GM21381 (cell line): ENCODE measurements around the gene PRDX2.

Experiments used
- ATAC-seq: cut with Tn5 transposase; IDR thresholded peaks from one replicate; pipeline ENCODE4 v1.9.1; 2021; ENCODE audit warnings: mild to moderate bottlenecking, moderate library complexity; ENCODE audit not compliant: unreplicated experiment

Gene PRDX2

DNA sequence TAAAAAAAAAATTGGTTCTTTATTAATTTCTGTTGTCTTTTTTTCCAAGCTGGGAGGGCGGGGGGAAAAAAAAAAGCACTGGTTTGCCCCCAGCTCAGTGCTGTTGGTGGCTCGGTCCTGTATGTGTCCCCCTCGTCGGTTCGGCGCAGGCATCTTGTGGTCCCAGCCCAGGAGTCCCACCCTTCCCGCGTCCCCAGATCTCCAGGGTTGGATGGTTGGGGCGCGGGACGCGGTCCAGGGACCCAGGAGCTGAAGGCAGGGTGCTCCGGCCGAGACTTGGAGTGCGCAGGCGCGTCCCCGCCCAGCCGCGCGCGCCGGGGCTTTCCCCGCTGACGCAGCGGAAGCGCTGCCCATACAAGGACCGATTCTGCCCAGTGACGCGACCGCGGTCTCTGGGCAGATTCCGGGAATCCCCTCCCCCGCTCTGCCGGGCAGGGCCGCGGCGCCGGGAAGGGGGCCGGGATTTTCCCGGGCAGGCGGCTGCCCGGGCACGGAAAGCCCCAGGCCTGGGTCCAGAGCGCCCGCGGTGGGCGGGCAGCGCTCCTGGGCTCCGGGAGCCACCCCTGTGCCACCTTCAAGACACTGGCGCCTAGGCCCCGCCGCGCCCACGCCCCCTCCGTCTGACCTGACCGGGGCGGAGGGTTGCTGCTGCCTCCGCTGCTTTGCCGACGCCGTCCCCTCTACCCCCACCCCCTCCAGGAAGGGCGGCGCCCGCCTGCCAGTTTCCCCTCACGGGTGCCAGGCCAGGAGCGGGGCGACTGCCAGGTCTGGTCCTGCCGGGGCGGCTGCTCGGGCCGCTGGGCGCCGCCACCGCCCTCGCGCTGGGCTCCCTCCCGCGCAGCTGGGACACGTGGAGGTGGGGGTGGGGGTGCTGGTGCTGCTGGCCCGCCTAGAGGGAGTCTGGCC is 8.1 kb downstream of the PRDX2 start:
- ATAC-seq: peak; percentile 29

DNA sequence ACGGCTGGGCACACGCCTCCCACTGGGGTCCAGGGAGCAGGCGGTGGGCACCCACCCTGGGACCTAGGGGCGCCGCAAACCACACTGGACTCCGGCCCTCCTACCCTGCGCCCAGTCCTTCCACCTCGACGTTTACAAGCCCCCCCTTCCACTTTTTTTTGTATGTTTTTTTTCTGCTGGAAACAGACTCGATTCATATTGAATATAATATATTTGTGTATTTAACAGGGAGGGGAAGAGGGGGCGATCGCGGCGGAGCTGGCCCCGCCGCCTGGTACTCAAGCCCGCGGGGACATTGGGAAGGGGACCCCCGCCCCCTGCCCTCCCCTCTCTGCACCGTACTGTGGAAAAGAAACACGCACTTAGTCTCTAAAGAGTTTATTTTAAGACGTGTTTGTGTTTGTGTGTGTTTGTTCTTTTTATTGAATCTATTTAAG is 8.7 kb downstream of the PRDX2 start:
- ATAC-seq: no peak

DNA sequence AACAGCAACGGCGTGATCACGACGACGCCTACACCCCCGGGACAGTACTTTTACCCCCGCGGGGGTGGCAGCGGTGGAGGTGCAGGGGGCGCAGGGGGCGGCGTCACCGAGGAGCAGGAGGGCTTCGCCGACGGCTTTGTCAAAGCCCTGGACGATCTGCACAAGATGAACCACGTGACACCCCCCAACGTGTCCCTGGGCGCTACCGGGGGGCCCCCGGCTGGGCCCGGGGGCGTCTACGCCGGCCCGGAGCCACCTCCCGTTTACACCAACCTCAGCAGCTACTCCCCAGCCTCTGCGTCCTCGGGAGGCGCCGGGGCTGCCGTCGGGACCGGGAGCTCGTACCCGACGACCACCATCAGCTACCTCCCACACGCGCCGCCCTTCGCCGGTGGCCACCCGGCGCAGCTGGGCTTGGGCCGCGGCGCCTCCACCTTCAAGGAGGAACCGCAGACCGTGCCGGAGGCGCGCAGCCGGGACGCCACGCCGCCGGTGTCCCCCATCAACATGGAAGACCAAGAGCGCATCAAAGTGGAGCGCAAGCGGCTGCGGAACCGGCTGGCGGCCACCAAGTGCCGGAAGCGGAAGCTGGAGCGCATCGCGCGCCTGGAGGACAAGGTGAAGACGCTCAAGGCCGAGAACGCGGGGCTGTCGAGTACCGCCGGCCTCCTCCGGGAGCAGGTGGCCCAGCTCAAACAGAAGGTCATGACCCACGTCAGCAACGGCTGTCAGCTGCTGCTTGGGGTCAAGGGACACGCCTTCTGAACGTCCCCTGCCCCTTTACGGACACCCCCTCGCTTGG is 9.3 kb downstream of the PRDX2 start:
- ATAC-seq: no peak

DNA sequence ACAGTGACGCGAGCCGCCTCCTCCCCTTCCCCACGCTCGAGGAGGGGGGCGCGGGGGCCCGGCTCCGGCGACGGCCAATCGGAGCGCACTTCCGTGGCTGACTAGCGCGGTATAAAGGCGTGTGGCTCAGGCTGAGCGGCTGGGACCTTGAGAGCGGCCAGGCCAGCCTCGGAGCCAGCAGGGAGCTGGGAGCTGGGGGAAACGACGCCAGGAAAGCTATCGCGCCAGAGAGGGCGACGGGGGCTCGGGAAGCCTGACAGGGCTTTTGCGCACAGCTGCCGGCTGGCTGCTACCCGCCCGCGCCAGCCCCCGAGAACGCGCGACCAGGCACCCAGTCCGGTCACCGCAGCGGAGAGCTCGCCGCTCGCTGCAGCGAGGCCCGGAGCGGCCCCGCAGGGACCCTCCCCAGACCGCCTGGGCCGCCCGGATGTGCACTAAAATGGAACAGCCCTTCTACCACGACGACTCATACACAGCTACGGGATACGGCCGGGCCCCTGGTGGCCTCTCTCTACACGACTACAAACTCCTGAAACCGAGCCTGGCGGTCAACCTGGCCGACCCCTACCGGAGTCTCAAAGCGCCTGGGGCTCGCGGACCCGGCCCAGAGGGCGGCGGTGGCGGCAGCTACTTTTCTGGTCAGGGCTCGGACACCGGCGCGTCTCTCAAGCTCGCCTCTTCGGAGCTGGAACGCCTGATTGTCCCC is 10.1 kb downstream of the PRDX2 start, which contains the start of gene JUNB:
TSS of gene JUNB (plus strand) at position 142 of the 706 bp plus-strand sequence. CDS start at position 428, 286 bp downstream.
- ATAC-seq: peak; percentile 29

DNA sequence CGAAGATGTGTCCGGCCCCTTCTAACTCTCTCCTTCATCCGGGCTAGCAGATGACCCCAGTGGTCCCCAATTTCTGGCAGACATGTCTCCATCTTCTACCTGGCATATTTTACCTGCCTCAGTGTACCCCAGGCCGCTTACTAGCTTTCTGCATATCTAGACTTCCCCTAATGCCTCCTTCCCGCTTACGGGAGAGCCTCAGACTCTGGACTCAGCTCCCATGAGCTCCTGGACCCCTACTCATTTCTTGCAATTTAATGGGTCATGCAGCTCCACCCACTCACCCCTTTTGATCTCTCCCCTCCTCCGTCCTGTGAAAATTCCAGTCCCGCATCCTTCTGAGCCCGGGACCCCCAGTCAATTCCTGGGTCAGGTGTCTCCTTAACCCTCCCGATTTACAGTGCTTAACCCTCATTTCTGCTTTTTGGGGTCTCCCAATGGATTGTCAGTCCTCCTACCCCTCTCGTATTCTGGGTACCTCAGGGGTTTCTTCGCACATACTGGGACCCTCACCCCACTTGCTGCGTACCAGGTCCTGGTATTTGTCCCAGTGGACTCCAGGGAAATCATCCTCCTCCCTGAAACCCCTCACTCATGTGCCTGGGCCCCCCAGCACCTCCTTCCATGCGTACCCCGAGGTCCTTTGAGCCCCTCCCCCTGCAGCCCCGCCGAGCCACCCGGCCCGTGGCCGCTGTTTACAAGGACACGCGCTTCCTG is 10.8 kb downstream of the PRDX2 start:
- no peak for ATAC-seq

DNA sequence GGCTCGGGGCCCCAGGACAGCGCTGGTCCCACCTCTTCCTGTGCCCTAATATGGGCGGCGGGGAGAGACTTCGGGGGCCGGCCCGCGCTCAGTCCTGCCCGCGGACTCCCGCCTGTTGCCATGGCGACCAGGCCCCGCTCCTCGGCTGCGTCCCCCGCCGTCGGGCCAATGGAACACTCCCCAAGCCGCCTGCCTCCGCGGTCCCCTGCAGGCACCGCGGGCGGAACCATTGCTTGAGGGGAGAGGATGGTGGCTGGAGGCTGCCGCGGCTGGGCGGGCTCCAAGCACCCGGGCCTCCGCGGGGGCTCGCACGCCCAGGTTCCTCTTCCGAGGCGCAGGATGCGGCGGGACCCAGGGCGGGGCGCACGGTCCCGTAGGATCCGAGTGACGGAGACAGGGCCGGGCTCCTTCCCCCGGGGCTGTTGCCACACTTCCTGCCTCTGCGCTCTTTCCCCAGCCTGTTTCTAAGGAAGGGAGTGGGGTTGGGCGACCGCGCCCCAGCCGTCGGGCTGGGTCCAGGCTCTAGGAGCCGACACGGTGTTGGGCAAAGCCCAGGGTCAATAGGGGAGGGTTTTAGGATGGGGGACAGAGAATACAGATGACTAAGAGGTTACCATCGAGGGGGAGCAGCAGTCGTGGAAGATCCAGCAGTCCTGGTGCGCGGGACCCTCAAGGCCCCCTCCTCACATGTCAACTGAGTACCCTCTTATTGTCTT is 11.5 kb downstream of the PRDX2 start:
- peak; percentile 38 for ATAC-seq

DNA sequence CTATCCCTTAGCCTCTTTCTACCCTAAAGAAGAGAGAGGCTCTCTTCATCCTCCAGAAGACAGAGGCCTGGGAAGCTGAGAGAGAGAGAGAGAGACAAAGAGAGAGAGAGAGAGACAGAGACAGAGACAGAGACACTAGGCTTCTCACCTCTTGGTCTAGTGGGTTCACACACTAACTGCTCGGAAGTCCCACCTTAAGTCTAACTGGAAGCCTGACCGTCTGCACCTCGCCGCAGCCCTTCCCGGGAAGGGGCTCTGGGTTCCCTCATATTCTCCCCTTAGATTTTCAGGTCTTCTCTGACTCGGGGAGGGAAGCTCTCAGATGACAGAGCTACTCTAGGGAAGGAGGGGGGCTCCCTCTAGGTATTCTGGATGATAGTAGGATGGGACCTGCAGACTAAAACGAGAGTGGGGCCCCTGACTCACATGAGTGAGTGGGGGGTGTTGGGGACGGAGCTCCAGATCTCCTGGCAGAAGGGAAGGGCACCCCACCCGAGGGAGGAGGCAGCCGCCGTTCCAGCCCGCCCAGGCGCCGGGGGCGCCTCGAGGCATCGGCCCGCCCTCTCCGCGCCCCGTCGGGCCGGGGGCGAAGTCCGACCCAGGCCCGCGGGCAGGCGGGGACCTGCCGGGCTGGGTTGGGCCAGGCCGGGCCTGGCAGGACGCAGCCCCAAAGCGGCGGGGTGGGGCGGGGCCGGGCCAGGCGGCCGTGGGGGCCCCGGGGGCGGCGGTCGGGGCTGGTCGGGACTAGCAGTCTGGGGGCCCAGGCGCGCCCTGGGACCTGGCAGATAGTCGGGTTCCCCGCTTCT is 12.3 kb downstream of the PRDX2 start:
- no peak for ATAC-seq

DNA sequence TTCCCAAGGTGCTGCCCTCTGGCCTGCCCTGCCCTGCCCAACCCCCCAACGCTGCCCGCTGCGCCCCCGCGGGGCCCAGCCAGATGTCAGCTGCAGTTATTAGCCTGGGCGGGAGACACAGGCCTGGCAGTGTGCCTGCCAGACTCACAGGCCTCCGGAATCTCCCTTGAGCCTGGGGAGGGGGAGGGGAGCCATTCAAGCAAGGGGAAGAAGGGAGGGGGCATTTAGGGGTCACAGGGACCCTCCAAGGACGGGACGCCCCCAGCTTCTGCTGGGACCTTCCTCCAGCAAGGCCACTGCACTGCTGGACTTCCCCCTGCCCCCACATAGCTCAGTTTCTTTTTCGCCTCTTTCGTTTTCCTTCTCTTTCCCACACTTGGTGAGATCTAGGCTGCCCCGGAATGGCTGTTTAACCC is 12.9 kb downstream of the PRDX2 start:
- no peak for ATAC-seq

DNA sequence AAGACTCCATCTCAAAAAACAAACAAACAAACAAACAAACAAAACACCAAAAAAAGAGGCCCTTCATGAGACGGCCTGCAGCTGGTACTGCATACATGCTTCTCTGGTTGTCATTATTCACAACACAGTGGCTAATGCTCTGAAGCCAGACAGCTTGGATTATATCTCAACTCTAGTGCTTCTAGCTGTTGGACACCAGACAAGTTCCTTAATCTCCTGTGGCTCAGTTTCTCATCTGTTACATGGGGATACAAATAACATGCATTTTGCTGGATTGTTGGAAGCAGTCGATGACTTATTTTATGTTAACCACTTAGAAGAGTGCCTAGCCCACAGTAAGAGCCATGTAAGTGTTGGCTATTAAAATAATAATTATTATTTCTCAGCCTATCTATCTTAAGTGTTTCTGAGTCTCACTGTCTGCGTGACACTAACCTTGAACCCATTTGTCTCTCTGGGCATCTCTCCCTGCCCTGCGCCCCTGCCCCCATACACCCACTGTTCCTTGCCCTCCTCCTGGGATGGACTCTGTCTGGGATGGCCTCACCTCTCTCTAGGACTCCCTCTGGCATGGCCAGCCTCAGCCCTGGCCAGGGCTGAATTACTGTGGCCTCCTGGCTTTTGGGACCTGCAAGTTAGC is 13.4 kb downstream of the PRDX2 start:
- no peak for ATAC-seq

DNA sequence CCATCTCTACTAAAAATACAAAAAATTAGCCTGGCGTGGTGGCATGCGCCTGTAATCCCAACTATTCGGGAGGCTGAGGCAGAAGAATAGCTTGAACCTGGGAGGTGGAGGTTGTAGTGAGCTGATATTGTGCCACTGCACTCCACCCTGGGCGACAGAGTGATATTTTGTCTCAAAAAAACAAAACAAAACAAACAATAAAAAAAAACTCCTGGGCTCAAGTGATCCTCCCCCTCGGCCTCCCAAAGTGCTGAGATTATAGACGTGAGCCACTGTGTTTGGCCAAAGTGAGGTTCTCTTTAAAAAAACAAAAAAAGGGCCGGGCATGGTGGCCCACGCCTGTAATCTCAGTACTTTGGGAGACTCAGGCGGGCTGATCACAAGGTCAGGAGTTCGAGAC is 14.1 kb downstream of the PRDX2 start:
- no peak for ATAC-seq

DNA sequence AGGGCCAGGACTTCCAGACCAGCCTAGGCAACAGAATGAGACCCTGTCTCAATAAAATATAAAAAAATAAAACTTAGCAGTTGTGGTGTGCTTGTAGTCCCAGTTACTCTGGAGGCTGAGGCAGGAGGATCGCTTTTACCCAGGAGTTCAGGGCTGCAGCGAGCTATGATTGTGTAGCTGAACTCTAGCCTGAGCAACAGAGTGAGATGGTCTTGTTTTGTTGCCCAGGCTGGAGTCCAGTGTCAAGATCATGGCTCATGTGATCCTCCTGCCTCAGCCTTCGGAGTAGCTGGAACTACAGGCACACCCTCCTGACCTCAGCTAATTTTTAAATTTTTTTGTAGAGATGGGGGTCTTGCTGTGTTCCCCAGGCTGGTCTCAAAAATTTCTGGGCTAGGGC is 14.6 kb downstream of the PRDX2 start:
- ATAC-seq: no peak

DNA sequence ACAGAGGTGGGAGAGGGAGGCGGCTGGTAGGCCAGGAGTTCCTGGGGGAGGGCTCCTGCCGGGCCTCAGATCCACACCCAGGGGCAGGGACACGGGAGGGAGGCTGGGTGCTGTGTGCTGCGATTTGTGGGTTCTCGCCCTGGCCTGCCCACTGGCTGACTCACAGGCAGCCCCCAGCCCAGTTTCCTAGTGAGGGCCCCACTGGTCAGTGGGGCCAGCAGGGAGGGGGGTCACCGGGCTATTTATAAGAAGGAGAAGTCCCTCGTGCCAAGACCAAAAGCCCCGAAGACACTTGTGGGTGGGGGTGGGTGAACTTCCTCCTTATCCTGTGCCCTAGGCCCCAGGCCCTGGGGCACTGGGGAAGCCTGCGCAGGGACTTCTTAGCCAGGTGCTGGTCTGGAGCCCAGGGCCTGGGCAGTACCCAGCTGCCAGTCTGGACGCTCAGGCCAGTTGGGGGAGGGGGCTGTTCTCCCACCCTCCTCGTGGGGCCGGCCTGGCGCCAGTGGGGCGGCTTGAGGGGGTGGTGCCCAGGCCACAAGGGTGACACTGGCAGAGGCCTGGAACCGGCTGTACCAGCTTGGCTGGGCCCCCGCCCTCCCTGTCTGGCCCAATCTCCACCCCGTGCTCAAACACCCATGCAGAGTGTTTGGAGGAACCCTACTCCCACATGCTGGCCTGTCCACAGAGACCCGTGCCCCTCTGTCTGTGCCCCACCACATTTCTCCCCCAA is 15.3 kb downstream of the PRDX2 start:
- no peak for ATAC-seq

DNA sequence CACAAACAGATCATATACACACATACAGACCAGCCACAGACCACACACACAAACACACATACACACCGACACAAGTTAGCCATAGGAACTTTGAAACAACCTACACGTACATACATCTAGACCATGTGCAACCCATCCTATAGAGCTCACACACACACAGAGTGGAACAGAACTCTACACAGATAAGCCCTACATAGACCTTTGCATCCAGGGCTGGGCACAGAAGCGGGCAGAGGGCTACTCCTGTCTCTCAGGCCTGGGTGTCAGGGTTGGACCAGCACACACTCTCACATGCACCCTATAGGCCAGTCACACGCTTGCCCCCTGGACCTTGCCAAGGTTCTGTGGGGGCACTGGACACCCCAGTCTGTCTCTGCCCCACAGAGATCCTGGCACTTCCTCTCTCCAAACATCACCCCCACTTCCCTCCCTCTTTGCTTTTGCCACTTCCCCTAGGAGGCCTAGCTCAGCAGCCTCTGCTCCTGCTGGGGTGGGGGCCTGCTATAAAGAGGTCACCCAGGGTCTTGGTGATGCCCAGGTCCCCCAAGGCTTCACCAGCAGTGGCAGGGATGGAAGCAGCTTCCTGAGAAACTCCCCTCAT is 16.1 kb downstream of the PRDX2 start:
- no peak for ATAC-seq

DNA sequence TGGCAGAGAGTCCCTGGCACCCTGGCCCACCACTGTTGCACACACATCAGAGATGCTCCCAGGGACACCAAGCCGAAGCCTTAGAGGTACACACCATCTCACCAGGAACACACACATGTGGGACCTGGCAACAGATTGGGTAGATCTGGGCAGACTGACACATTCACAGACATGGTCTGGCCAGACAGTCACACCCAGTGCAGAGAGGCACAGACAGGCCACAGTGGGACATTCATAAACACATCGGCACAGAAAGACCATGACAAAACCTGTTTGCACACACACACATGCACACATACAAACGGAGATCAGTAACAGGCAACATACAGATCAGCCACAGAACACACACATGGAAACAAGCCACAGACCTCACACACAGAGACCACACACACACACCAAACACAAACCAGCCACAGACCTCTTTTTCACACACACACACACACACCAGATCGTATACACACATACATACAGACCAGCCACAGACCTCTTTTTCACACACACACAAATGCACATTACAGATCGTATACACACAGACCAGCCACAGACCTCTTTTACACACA is 16.6 kb downstream of the PRDX2 start:
- no peak for ATAC-seq

DNA sequence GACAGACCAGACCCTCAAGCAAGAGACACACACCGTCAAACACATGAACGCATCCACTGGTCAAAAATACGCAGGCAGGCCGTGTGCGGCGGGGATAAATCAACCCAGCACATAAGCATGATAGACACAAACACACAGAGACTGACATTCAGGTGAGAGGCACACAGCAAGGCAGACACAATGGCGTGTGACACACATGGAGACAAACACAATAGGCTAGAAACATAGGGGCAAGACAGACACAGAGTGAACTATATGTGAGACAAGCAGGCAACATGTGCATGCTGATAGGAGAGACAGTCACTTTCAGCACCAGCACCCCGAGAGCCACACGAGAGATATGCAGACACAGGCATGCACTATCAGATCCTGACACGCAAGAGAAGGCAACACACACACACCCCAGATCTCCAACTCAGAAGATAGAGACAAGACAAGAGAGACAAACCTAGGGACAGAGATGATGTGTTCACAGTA is 17.2 kb downstream of the PRDX2 start:
- ATAC-seq: no peak

DNA sequence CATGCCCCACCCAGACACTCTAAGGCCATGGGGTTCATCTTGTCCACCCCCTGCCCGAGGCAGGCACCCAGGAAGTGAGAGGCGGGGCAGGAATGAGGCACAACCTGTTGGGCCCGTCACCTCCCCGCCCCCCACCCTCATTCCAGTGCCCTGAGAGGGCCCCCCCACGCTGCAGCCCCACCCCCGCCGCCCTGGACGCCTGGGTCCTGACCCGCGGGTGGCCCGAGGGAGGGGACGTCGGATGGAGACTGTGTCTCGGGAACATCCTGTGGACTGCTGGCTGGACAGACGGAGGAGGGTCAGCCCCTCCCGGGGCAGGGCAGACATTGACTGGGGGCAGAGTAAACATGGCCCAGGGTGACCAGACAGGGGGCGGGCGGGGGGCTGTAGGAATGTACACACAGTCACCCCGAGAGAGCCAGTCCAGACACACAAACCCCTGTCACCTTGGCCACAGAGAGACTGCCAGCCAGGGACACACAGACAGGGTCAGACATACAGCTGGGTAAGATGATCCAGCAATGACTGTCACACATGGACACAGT is 17.7 kb downstream of the PRDX2 start:
- no peak for ATAC-seq
